ENCODE data around the gene COX20.
A peak's percentile ranks its signal among the peaks of the same experiment; 100 is the strongest.

The COX20 gene

GRCh38 chr1:244843148-244843978 is 7.9 kb downstream of the COX20 start:
- ATAC-seq (ENCODE audit: low read depth) = no peak
- no peak overlapping the region for H3K4me3 ChIP-seq (ENCODE audit: severe bottlenecking)
- no peak for TF ChIP-seq CTCF (IDR thresholded peaks at IDR 0.05; ENCODE audit: poor library complexity, severe bottlenecking)
- peaks cover 90% of the 10 kb centered on the region for H3K36me3 ChIP-seq (ENCODE audit: low read depth)
- H3K4me1 ChIP-seq (ENCODE audit: insufficient read depth, poor library complexity, severe bottlenecking) = peaks cover 2% of the 10 kb centered on the region
- H3K27ac ChIP-seq (ENCODE audit: poor library complexity, severe bottlenecking) = no peak overlapping the region
- H3K27me3 ChIP-seq (ENCODE audit: insufficient read depth, poor library complexity, severe bottlenecking) = no peaks in the 10 kb centered on the region
- no peak for DNase-seq (ENCODE audit: low spot score)
- no peaks in the 10 kb centered on the region for H3K9me3 ChIP-seq (ENCODE audit: severe bottlenecking)

- ATAC-seq (ENCODE audit: low read depth) = no peak
- peaks cover 97% of the 10 kb centered on the region for H3K36me3 ChIP-seq (ENCODE audit: low read depth)
Observed at GRCh38 chr1:244844155-244845121, 9.0 kb downstream of the COX20 start.

GRCh38 chr1:244846653-244847052 is 11.2 kb downstream of the COX20 start:
- TF ChIP-seq CTCF (IDR thresholded peaks at IDR 0.05; ENCODE audit: poor library complexity, severe bottlenecking) = no peak
- peaks cover 100% of the 10 kb centered on the region for H3K36me3 ChIP-seq (ENCODE audit: low read depth)
- H3K27ac ChIP-seq (ENCODE audit: poor library complexity, severe bottlenecking) = no peak overlapping the region
- no peak overlapping the region for H3K4me3 ChIP-seq (ENCODE audit: severe bottlenecking)
- H3K9me3 ChIP-seq (ENCODE audit: severe bottlenecking) = no peaks in the 10 kb centered on the region
- no peaks in the 10 kb centered on the region for H3K27me3 ChIP-seq (ENCODE audit: insufficient read depth, poor library complexity, severe bottlenecking)
- DNase-seq (ENCODE audit: low spot score) = no peak
- ATAC-seq (ENCODE audit: low read depth) = no peak
- H3K4me1 ChIP-seq (ENCODE audit: insufficient read depth, poor library complexity, severe bottlenecking) = no peaks in the 10 kb centered on the region

More at GRCh38 chr1:244844155-244845121, 9.0 kb downstream of the COX20 start:
- Histone ChIP-seq H3K27me3 (ENCODE audit: insufficient read depth, poor library complexity, severe bottlenecking) (no peaks in the 10 kb centered on the region), H3K9me3 (ENCODE audit: severe bottlenecking) (no peaks in the 10 kb centered on the region), H3K4me1 (ENCODE audit: insufficient read depth, poor library complexity, severe bottlenecking) (no peaks in the 10 kb centered on the region), H3K27ac (ENCODE audit: poor library complexity, severe bottlenecking) (no peak overlapping the region), H3K4me3 (ENCODE audit: severe bottlenecking) (no peak overlapping the region)
- DNase-seq (ENCODE audit: low spot score) = no peak
- no peak for TF ChIP-seq CTCF (IDR thresholded peaks at IDR 0.05; ENCODE audit: poor library complexity, severe bottlenecking)

GRCh38 chr1:244849189-244849866 is 13.9 kb downstream of the COX20 start:
- H3K4me1 ChIP-seq (ENCODE audit: insufficient read depth, poor library complexity, severe bottlenecking) = no peaks in the 10 kb centered on the region
- TF ChIP-seq CTCF (IDR thresholded peaks at IDR 0.05; ENCODE audit: poor library complexity, severe bottlenecking) = no peak
- DNase-seq (ENCODE audit: low spot score) (no peak), ATAC-seq (ENCODE audit: low read depth) (0 out of 3 replicates have a peak, but pooled peaks have one; percentile 23)
- no peaks in the 10 kb centered on the region for H3K9me3 ChIP-seq (ENCODE audit: severe bottlenecking)
- H3K27ac ChIP-seq (ENCODE audit: poor library complexity, severe bottlenecking) = no peak overlapping the region
- H3K36me3 ChIP-seq (ENCODE audit: low read depth) = peaks cover 100% of the 10 kb centered on the region
- H3K27me3 ChIP-seq (ENCODE audit: insufficient read depth, poor library complexity, severe bottlenecking) = no peaks in the 10 kb centered on the region
- H3K4me3 ChIP-seq (ENCODE audit: severe bottlenecking) = no peak overlapping the region
